GM21529 (cell line): ENCODE data around the gene ISCU.
A peak's percentile ranks its signal among the peaks of the same experiment; 100 is the strongest.
"Not testable (repeated sequence)": the region's sequence is repeated elsewhere in the genome, so short reads cannot be mapped to it uniquely, and the experiment has no call there.

Experiments
- ATAC-seq: cut with Tn5 transposase; IDR thresholded peaks from one replicate; pipeline ENCODE4 v1.9.1; 2021; ENCODE audit not compliant: unreplicated experiment

The ISCU gene

GRCh38 chr12:108542320-108542719 lies 20.1 kb upstream of the ISCU start:
- no peak for ATAC-seq

GRCh38 chr12:108543652-108544051 lies 18.7 kb upstream of the ISCU start:
- ATAC-seq: no peak

GRCh38 chr12:108547686-108548085 lies 14.7 kb upstream of the ISCU start:
- no peak for ATAC-seq

- no peak for ATAC-seq
Observed at GRCh38 chr12:108548954-108549521, 13.4 kb upstream of the ISCU start.

- ATAC-seq: no peak
Observed at GRCh38 chr12:108551535-108551934, 10.9 kb upstream of the ISCU start.

- no peak for ATAC-seq
Observed at GRCh38 chr12:108553799-108554198, 8.6 kb upstream of the ISCU start.

- not testable (repeated sequence) for ATAC-seq
Observed at GRCh38 chr12:108555383-108555782, 7.0 kb upstream of the ISCU start.

- no peak for ATAC-seq
Observed at GRCh38 chr12:108559007-108559655, 3.3 kb upstream of the ISCU start.

GRCh38 chr12:108559748-108560147 lies 2.6 kb upstream of the ISCU start:
- no peak for ATAC-seq

GRCh38 chr12:108560321-108560721 lies 2.1 kb upstream of the ISCU start:
- ATAC-seq: no peak

- ATAC-seq: peak; percentile 40
Observed at GRCh38 chr12:108560752-108561719, 1.4 kb upstream of the ISCU start, which contains the start of gene SART3. SART3 (minus strand) TSS chr12:108561173; CDS start chr12:108561154, 19 bp downstream.

GRCh38 chr12:108561852-108562347 lies 496 bp upstream of the ISCU start:
- peak; percentile 6 for ATAC-seq

GRCh38 chr12:108563136-108563803 lies 874 bp downstream of the ISCU start:
- ATAC-seq: peak; percentile 33

GRCh38 chr12:108563804-108564151 lies 1.4 kb downstream of the ISCU start:
- no peak for ATAC-seq

- ATAC-seq: no peak
Observed at GRCh38 chr12:108564724-108565123, 2.3 kb downstream of the ISCU start.

- no peak for ATAC-seq
Observed at GRCh38 chr12:108565146-108565545, 2.8 kb downstream of the ISCU start.

GRCh38 chr12:108565976-108566375 lies 3.6 kb downstream of the ISCU start:
- ATAC-seq: no peak

GRCh38 chr12:108566452-108566851 lies 4.1 kb downstream of the ISCU start:
- ATAC-seq: no peak

- ATAC-seq: peak; percentile 18
Observed at GRCh38 chr12:108567406-108568337, 5.3 kb downstream of the ISCU start.
